Neuronal stem cell (in vitro differentiated cells): ENCODE measurements around the gene GRM7.

Experiments used
- DNase-seq: peaks from one replicate; pipeline ENCODE4 v3.0.0-alpha.2; 2013; ENCODE audit warnings: low spot score
- H2AFZ ChIP-seq: one replicate; pipeline ENCODE4 v1.6.1; 2013; ENCODE audit warnings: mild to moderate bottlenecking, low read length, inconsistent platforms
- H2AK5ac ChIP-seq: 2 replicates; pipeline ENCODE4 v1.6.1; 2013; ENCODE audit warnings: low read depth, mild to moderate bottlenecking, inconsistent platforms, low read length, moderate library complexity, mixed read lengths
- H2BK120ac ChIP-seq: 2 replicates; pipeline ENCODE4 v1.6.1; 2013; ENCODE audit warnings: low read depth, mild to moderate bottlenecking, inconsistent platforms, low read length, moderate library complexity, mixed read lengths
- H2BK12ac ChIP-seq: one replicate; pipeline ENCODE4 v1.6.1; 2013; ENCODE audit warnings: low read length, inconsistent platforms
- H2BK15ac ChIP-seq: 2 replicates; pipeline ENCODE4 v1.6.1; 2013; ENCODE audit warnings: mild to moderate bottlenecking, low read length, inconsistent platforms, mixed read lengths
- H2BK5ac ChIP-seq: one replicate; pipeline ENCODE4 v1.6.1; 2013; ENCODE audit warnings: inconsistent platforms, mild to moderate bottlenecking, low read length, moderate library complexity
- H3K14ac ChIP-seq: one replicate; pipeline ENCODE4 v1.6.1; 2013; ENCODE audit warnings: low read length, inconsistent platforms
- H3K18ac ChIP-seq: 2 replicates; pipeline ENCODE4 v1.6.1; 2013; ENCODE audit warnings: low read length, inconsistent platforms
- H3K23ac ChIP-seq: 2 replicates; pipeline ENCODE4 v1.6.1; 2013; ENCODE audit warnings: low read depth, mild to moderate bottlenecking, mixed read lengths, low read length, inconsistent platforms; ENCODE audit not compliant: poor library complexity
- H3K27ac ChIP-seq: replicated peaks from 3 replicates; pipeline ENCODE4 v1.5.1; 2013; ENCODE audit warnings: low read length, inconsistent platforms
- H3K27me3 ChIP-seq, 3 experiments: 2 replicates each; pipeline ENCODE4 v1.6.1; 2013; ENCODE audit warnings: low read length in 3 of 3, mild to moderate bottlenecking in 2 of 3, inconsistent platforms in 1 of 3, low read depth in 1 of 3, mixed read lengths in 1 of 3, moderate library complexity in 1 of 3; ENCODE audit not compliant: control insufficient read depth in 3 of 3, insufficient read depth in 3 of 3
- H3K36me3 ChIP-seq, 2 donors: replicated peaks in 1 of 2; 2 replicates each; pipeline ENCODE4 v1.6.1; 2013; ENCODE audit warnings: low read length in 2 of 2; ENCODE audit not compliant: control insufficient read depth in 2 of 2, insufficient read depth in 2 of 2
- H3K4ac ChIP-seq: 2 replicates; pipeline ENCODE4 v1.6.1; 2013; ENCODE audit warnings: inconsistent platforms, mild to moderate bottlenecking, low read length, moderate library complexity
- H3K4me1 ChIP-seq, 2 donors: 1 replicate in 1 of 2; 2 replicates in 1 of 2; pipeline ENCODE4 v1.6.1; 2013; ENCODE audit warnings: low read length in 2 of 2, low read depth in 1 of 2; ENCODE audit not compliant: control insufficient read depth in 2 of 2, insufficient read depth in 1 of 2
- H3K4me2 ChIP-seq: one replicate; pipeline ENCODE4 v1.6.1; 2013; ENCODE audit warnings: mild to moderate bottlenecking, low read length, inconsistent platforms; ENCODE audit not compliant: insufficient read depth, poor library complexity, severe bottlenecking
- H3K4me3 ChIP-seq, 2 donors: 2 replicates each; pipeline ENCODE4 v1.5.1; 2013; ENCODE audit warnings: low read length in 2 of 2, mild to moderate bottlenecking in 2 of 2, inconsistent platforms in 1 of 2, moderate library complexity in 1 of 2
- H3K79me1 ChIP-seq: one replicate; pipeline ENCODE4 v1.6.1; 2013; ENCODE audit warnings: low read depth, mild to moderate bottlenecking, inconsistent platforms, low read length, moderate library complexity
- H3K9ac ChIP-seq: one replicate; pipeline ENCODE4 v1.6.1; 2013; ENCODE audit warnings: mild to moderate bottlenecking, low read depth, low read length, inconsistent platforms; ENCODE audit not compliant: poor library complexity
- H3K9me3 ChIP-seq, 2 donors: replicated peaks in 1 of 2; 2 replicates each; pipeline versions ENCODE3 to v1.6.1; 2013; ENCODE audit warnings: low read length in 2 of 2, mild to moderate bottlenecking in 2 of 2, inconsistent platforms in 1 of 2, low read depth in 1 of 2, mixed read lengths in 1 of 2, moderate library complexity in 1 of 2; ENCODE audit not compliant: control insufficient read depth in 2 of 2, insufficient read depth in 1 of 2
- H4K8ac ChIP-seq: one replicate; pipeline ENCODE4 v1.6.1; 2013; ENCODE audit warnings: low read depth, mild to moderate bottlenecking, inconsistent platforms, low read length, moderate library complexity
- H4K91ac ChIP-seq: one replicate; pipeline ENCODE4 v1.6.1; 2013; ENCODE audit warnings: low read length, low read depth, mild to moderate bottlenecking, inconsistent platforms; ENCODE audit not compliant: poor library complexity
- WGBS, 2 donors: extraction: QIAGEN DNeasy Blood & Tissue Kit; methylation state at CpG; one replicate each; pipeline ENCODE4 v1.1.7; 2013; ENCODE audit warnings: missing lambda C conversion rate in 2 of 2, mixed read lengths in 1 of 2; ENCODE audit not compliant: insufficient read length in 2 of 2, insufficient replicate concordance in 1 of 2; ENCODE audit errors: extremely low coverage in 2 of 2; 5-methylcytosine and 5-hydroxymethylcytosine counted together

The GRM7 gene

DNA sequence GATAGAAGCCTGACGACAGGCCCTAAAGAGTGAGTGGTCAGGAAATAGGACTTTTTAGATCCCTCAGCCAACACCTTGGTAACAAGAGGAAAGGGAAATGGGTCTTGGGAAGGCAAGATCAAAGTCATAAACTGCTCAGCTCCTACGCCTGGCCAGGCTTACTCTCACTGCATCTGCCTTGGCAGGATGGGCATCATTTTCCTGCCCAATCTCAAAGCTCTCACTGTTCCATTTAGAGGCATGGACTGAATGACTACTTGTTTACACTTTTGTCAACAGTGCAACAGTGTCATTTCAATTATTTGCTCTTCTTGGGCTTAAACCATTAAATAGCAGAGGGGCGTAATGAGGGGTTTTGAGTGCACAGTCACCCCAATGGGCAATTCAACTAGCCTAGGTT is 808.7 kb downstream of the GRM7 start:
- Histone ChIP-seq H3K4me1 (no peaks in the 10 kb centered on the region), H3K27me3 (no peaks in the 10 kb centered on the region), H2AFZ (no peak overlapping the region), H2AK5ac (no peak overlapping the region), H3K18ac (no peak overlapping the region), H3K14ac (no peak overlapping the region), H4K91ac (no peak overlapping the region), H4K8ac (no peak overlapping the region), H3K9ac (no peak overlapping the region), H3K27ac (no peak overlapping the region), H2BK12ac (no peak overlapping the region), H3K9me3 (no peaks in the 10 kb centered on the region), H2BK5ac (no peak overlapping the region), H3K4me3 (no peak overlapping the region), H3K79me1 (no peaks in the 10 kb centered on the region), H3K4ac (no peak overlapping the region), H2BK120ac (no peak overlapping the region), H2BK15ac (no peak overlapping the region), H3K23ac (no peak overlapping the region), H3K4me2 (no peak overlapping the region), H3K36me3 (no peaks in the 10 kb centered on the region)
- WGBS, 2 donors = no CpG with 5 or more reads among the region's 3 CpGs
- DNase-seq = no peak

GRCh38 chr3:7678521-7678920 is 817.6 kb downstream of the GRM7 start:
- no CpG with 5 or more reads among the region's 3 CpGs for WGBS, 2 donors
- DNase-seq = no peak

GRCh38 chr3:7682822-7683229 is 821.9 kb downstream of the GRM7 start:
- no peaks in the 10 kb centered on the region for H3K4me1 ChIP-seq
- DNase-seq = no peak

More at GRCh38 chr3:7678521-7678920, 817.6 kb downstream of the GRM7 start:
- no peak overlapping the region for H3K9ac ChIP-seq
- no peak overlapping the region for H3K23ac ChIP-seq
- H3K36me3 ChIP-seq = no peaks in the 10 kb centered on the region
- H3K4me3 ChIP-seq = no peak overlapping the region
- no peak overlapping the region for H3K4me2 ChIP-seq
- no peak overlapping the region for H3K4ac ChIP-seq
- H3K9me3 ChIP-seq = no peaks in the 10 kb centered on the region
- H3K79me1 ChIP-seq = no peaks in the 10 kb centered on the region
- no peak overlapping the region for H3K27ac ChIP-seq
- H3K27me3 ChIP-seq = no peaks in the 10 kb centered on the region
- H3K4me1 ChIP-seq = no peaks in the 10 kb centered on the region
- H2AK5ac ChIP-seq = no peak overlapping the region
- H2BK12ac ChIP-seq = no peak overlapping the region
- H2BK120ac ChIP-seq = no peak overlapping the region
- H3K14ac ChIP-seq = no peak overlapping the region
- no peak overlapping the region for H2BK5ac ChIP-seq
- H4K91ac ChIP-seq = no peak overlapping the region
- H3K18ac ChIP-seq = no peak overlapping the region
- H4K8ac ChIP-seq = no peak overlapping the region
- H2AFZ ChIP-seq = no peak overlapping the region
- H2BK15ac ChIP-seq = no peak overlapping the region

GRCh38 chr3:7683426-7683825 is 822.5 kb downstream of the GRM7 start:
- Histone ChIP-seq H2AK5ac (no peak overlapping the region), H2BK120ac (no peak overlapping the region), H3K36me3 (no peaks in the 10 kb centered on the region), H3K27ac (no peak overlapping the region), H3K9ac (no peak overlapping the region), H4K8ac (no peak overlapping the region), H3K14ac (no peak overlapping the region), H3K4me2 (no peak overlapping the region), H4K91ac (no peak overlapping the region), H3K18ac (no peak overlapping the region), H3K4ac (no peak overlapping the region), H2BK15ac (no peak overlapping the region), H2BK12ac (no peak overlapping the region), H3K4me1 (no peaks in the 10 kb centered on the region), H3K79me1 (no peaks in the 10 kb centered on the region), H3K4me3 (no peak overlapping the region), H3K27me3 (no peaks in the 10 kb centered on the region), H2AFZ (no peak overlapping the region), H2BK5ac (no peak overlapping the region), H3K23ac (no peak overlapping the region), H3K9me3 (no peaks in the 10 kb centered on the region)
- no CpG with 5 or more reads among the region's 1 CpG for WGBS, 2 donors
- no peak for DNase-seq

More at GRCh38 chr3:7682822-7683229, 821.9 kb downstream of the GRM7 start:
- Histone ChIP-seq H2BK5ac (no peak overlapping the region), H3K4ac (no peak overlapping the region), H3K14ac (no peak overlapping the region), H4K91ac (no peak overlapping the region), H2BK15ac (no peak overlapping the region), H3K9ac (no peak overlapping the region), H2BK120ac (no peak overlapping the region), H3K79me1 (no peaks in the 10 kb centered on the region), H3K9me3 (no peaks in the 10 kb centered on the region), H2AK5ac (no peak overlapping the region), H3K23ac (no peak overlapping the region), H2BK12ac (no peak overlapping the region), H2AFZ (no peak overlapping the region), H3K27me3 (no peaks in the 10 kb centered on the region), H3K4me3 (no peak overlapping the region), H3K27ac (no peak overlapping the region), H3K18ac (no peak overlapping the region), H3K36me3 (no peaks in the 10 kb centered on the region), H3K4me2 (no peak overlapping the region), H4K8ac (no peak overlapping the region)
- WGBS, 2 donors = no CpG with 5 or more reads among the region's 4 CpGs
